SK-N-SH treated with all-trans-retinoic acid at 6 μM for 48 hours (cell line): ENCODE data around the gene PCLO.

Source experiments
- ATAC-seq: fragments of 200-7000 bp; cut with Tn5 transposase; 3 replicates; pipeline ENCODE4 v1.9.1; 2020; ENCODE audit warnings: mild to moderate bottlenecking, moderate library complexity
- ARNTL ChIP-seq: fragments of 450-650 bp; formaldehyde crosslinking; IDR thresholded peaks from 2 replicates; pipeline ENCODE4 v1.5.0; 2020; ENCODE audit warnings: low read depth, mild to moderate bottlenecking, moderate library complexity, borderline replicate concordance
- BACH2 ChIP-seq: fragments of 250-450 bp; sonication (Bioruptor Pico); IDR thresholded peaks from 2 replicates; pipeline ENCODE4 v1.9.0; 2021; ENCODE audit warnings: mild to moderate bottlenecking, borderline replicate concordance
- CSDC2 ChIP-seq: fragments of 250-450 bp; sonication (Bioruptor Pico); IDR thresholded peaks from 2 replicates; pipeline ENCODE4 v1.5.0; 2020; ENCODE audit warnings: mild to moderate bottlenecking, moderate library complexity
- ESRRG ChIP-seq: fragments of 250-450 bp; sonication (Bioruptor Pico); IDR thresholded peaks from 2 replicates; pipeline ENCODE4 v1.6.1; 2021; ENCODE audit warnings: mild to moderate bottlenecking
- GLIS3 ChIP-seq: fragments of 250-450 bp; sonication (Bioruptor Pico); IDR thresholded peaks from 2 replicates; pipeline ENCODE4 v1.5.0; 2020; ENCODE audit warnings: mild to moderate bottlenecking, moderate library complexity
- ISL1 ChIP-seq: fragments of 250-450 bp; sonication (Bioruptor Pico); IDR thresholded peaks from 2 replicates; pipeline ENCODE4 v2.1.2; 2022; ENCODE audit warnings: mild to moderate bottlenecking, moderate library complexity
- OSR1 ChIP-seq: fragments of 250-450 bp; sonication (Bioruptor Pico); IDR thresholded peaks from 2 replicates; pipeline ENCODE4 v1.8.0; 2022; ENCODE audit warnings: moderate library complexity, mild to moderate bottlenecking, inconsistent platforms
- PPARA ChIP-seq: fragments of 250-450 bp; sonication (Bioruptor Pico); IDR thresholded peaks from 2 replicates; pipeline ENCODE4 v1.5.0; 2020; ENCODE audit warnings: mild to moderate bottlenecking, borderline replicate concordance
- SNAI2 ChIP-seq: fragments of 250-450 bp; sonication (Bioruptor Pico); IDR thresholded peaks from 2 replicates; pipeline ENCODE4 v1.5.0; 2020; ENCODE audit warnings: mild to moderate bottlenecking, moderate library complexity
- TCF4 ChIP-seq: fragments of 250-450 bp; sonication (Bioruptor Pico); IDR thresholded peaks from 2 replicates; pipeline ENCODE4 v1.8.0; 2021; ENCODE audit warnings: mild to moderate bottlenecking, moderate library complexity, borderline replicate concordance
- ZC3H10 ChIP-seq: fragments of 250-450 bp; sonication (Bioruptor Pico); IDR thresholded peaks from 2 replicates; pipeline ENCODE4 v1.5.1; 2021; ENCODE audit warnings: mild to moderate bottlenecking, moderate library complexity
- ZFP3 ChIP-seq: fragments of 250-450 bp; sonication (Bioruptor Pico); IDR thresholded peaks from 2 replicates; pipeline ENCODE4 v1.5.0; 2020; ENCODE audit warnings: mild to moderate bottlenecking, moderate library complexity
- ZNF565 ChIP-seq: fragments of 450-650 bp; formaldehyde crosslinking; conservative IDR thresholded peaks from 2 replicates; pipeline ENCODE4 v1.5.0; 2020; ENCODE audit warnings: low read depth, mild to moderate bottlenecking, moderate library complexity
- ZNF70 ChIP-seq: fragments of 450-650 bp; formaldehyde crosslinking; IDR thresholded peaks from 2 replicates; pipeline ENCODE4 v1.5.0; 2020; ENCODE audit warnings: mild to moderate bottlenecking, moderate library complexity
- ZNF8 ChIP-seq: fragments of 450-650 bp; formaldehyde crosslinking; IDR thresholded peaks from 2 replicates; pipeline ENCODE4 v1.5.0; 2020; ENCODE audit warnings: mild to moderate bottlenecking, moderate library complexity
- TF ChIP-seq, protein P1 (sequence below): fragments of 250-450 bp; sonication (Bioruptor Pico); IDR thresholded peaks from 2 replicates; pipeline ENCODE4 v1.5.1; 2020; ENCODE audit warnings: low read depth, mild to moderate bottlenecking, moderate library complexity
- TF ChIP-seq, protein P2 (sequence below): fragments of 250-450 bp; sonication (Bioruptor Pico); IDR thresholded peaks from 2 replicates; pipeline ENCODE4 v1.5.1; 2021; ENCODE audit warnings: mild to moderate bottlenecking, moderate library complexity
- TF ChIP-seq, protein P3 (sequence below): fragments of 250-450 bp; sonication (Bioruptor Pico); IDR thresholded peaks from 2 replicates; pipeline ENCODE4 v1.5.0; 2020; ENCODE audit warnings: mild to moderate bottlenecking, moderate library complexity
- TF ChIP-seq, protein P4 (sequence below): fragments of 250-450 bp; sonication (Bioruptor Pico); IDR thresholded peaks from 2 replicates; pipeline ENCODE4 v1.8.0; 2021; ENCODE audit warnings: low read depth, mild to moderate bottlenecking, moderate library complexity, borderline replicate concordance

The PCLO gene

DNA sequence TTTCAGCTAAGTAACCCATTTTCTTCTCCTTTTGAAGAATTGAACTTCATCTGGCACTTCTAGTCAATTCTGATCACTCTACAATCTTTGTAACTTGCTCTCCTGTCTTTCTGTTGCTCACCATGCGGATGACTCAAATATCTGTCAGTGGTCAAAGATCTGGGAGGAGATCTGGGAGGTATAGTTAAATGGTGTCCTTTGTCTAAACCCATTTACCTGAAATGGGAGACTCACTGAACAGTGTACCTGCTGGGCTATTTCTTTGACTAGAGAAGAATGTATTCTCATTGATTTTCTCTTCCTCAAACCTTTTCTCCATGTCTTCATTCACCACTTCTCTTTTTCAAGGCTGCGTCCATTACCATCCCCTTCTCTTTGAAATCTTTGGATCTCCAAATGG, 42.0 kb upstream of the PCLO start:
- ATAC-seq, result no peak

DNA sequence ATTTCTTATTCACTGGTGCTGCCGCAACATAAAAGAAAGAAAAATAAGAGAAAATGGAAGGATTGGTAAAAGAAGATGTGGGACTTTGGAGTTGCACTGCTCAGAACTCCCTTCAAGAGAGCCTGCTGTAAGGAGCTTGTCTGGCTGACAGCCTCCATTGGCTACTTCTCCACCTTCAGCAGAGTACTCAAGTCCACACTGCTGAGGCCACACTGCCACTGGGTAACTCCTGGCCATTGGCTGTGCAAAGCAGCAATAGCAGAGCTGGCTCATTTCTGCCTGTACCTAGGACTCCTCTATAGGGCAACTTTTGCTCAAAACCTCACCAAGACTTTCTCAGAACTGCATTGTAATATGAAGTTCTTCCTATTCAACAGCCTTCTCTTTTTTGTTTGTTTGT, 38.7 kb upstream of the PCLO start:
- no peak for TF ChIP-seq CSDC2 (CRISPR knock-in tag)
- no peak for TF ChIP-seq ZC3H10 (CRISPR knock-in tag)
- no peak for TF ChIP-seq SNAI2 (CRISPR knock-in tag)
- no peak for TF ChIP-seq ZNF565 (CRISPR knock-in tag)
- no peak for TF ChIP-seq ZNF70
- TF ChIP-seq, protein P1, sequence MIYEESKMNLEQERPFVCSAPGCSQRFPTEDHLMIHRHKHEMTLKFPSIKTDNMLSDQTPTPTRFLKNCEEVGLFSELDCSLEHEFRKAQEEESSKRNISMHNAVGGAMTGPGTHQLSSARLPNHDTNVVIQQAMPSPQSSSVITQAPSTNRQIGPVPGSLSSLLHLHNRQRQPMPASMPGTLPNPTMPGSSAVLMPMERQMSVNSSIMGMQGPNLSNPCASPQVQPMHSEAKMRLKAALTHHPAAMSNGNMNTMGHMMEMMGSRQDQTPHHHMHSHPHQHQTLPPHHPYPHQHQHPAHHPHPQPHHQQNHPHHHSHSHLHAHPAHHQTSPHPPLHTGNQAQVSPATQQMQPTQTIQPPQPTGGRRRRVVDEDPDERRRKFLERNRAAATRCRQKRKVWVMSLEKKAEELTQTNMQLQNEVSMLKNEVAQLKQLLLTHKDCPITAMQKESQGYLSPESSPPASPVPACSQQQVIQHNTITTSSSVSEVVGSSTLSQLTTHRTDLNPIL (CRISPR knock-in tag), result no peak
- no peak for TF ChIP-seq ESRRG (CRISPR knock-in tag)
- TF ChIP-seq, protein P2, sequence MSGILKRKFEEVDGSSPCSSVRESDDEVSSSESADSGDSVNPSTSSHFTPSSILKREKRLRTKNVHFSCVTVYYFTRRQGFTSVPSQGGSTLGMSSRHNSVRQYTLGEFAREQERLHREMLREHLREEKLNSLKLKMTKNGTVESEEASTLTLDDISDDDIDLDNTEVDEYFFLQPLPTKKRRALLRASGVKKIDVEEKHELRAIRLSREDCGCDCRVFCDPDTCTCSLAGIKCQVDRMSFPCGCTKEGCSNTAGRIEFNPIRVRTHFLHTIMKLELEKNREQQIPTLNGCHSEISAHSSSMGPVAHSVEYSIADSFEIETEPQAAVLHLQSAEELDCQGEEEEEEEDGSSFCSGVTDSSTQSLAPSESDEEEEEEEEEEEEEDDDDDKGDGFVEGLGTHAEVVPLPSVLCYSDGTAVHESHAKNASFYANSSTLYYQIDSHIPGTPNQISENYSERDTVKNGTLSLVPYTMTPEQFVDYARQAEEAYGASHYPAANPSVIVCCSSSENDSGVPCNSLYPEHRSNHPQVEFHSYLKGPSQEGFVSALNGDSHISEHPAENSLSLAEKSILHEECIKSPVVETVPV (CRISPR knock-in tag), result no peak
- no peak for TF ChIP-seq OSR1
- TF ChIP-seq ZFP3, result no peak
- TF ChIP-seq, protein P3, sequence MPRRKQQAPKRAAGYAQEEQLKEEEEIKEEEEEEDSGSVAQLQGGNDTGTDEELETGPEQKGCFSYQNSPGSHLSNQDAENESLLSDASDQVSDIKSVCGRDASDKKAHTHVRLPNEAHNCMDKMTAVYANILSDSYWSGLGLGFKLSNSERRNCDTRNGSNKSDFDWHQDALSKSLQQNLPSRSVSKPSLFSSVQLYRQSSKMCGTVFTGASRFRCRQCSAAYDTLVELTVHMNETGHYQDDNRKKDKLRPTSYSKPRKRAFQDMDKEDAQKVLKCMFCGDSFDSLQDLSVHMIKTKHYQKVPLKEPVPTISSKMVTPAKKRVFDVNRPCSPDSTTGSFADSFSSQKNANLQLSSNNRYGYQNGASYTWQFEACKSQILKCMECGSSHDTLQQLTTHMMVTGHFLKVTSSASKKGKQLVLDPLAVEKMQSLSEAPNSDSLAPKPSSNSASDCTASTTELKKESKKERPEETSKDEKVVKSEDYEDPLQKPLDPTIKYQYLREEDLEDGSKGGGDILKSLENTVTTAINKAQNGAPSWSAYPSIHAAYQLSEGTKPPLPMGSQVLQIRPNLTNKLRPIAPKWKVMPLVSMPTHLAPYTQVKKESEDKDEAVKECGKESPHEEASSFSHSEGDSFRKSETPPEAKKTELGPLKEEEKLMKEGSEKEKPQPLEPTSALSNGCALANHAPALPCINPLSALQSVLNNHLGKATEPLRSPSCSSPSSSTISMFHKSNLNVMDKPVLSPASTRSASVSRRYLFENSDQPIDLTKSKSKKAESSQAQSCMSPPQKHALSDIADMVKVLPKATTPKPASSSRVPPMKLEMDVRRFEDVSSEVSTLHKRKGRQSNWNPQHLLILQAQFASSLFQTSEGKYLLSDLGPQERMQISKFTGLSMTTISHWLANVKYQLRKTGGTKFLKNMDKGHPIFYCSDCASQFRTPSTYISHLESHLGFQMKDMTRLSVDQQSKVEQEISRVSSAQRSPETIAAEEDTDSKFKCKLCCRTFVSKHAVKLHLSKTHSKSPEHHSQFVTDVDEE (CRISPR knock-in tag), result no peak
- TF ChIP-seq BACH2, result no peak
- no peak for TF ChIP-seq PPARA
- no peak for TF ChIP-seq TCF4
- ATAC-seq, result no peak

More for the DNA sequence above, 42.0 kb upstream of the PCLO start:
- TF ChIP-seq, protein P4, sequence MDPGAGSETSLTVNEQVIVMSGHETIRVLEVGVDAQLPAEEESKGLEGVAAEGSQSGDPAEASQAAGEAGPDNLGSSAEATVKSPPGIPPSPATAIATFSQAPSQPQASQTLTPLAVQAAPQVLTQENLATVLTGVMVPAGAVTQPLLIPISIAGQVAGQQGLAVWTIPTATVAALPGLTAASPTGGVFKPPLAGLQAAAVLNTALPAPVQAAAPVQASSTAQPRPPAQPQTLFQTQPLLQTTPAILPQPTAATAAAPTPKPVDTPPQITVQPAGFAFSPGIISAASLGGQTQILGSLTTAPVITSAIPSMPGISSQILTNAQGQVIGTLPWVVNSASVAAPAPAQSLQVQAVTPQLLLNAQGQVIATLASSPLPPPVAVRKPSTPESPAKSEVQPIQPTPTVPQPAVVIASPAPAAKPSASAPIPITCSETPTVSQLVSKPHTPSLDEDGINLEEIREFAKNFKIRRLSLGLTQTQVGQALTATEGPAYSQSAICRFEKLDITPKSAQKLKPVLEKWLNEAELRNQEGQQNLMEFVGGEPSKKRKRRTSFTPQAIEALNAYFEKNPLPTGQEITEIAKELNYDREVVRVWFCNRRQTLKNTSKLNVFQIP (CRISPR knock-in tag), result no peak
- no peak for TF ChIP-seq TCF4
- TF ChIP-seq ISL1 (CRISPR knock-in tag), result no peak
- TF ChIP-seq ARNTL (CRISPR knock-in tag), result no peak
- no peak for TF ChIP-seq ZNF8 (CRISPR knock-in tag)
- TF ChIP-seq, protein P3 (CRISPR knock-in tag), result no peak
- no peak for TF ChIP-seq BACH2
- TF ChIP-seq ZFP3, result no peak
- TF ChIP-seq ZNF70, result no peak

DNA sequence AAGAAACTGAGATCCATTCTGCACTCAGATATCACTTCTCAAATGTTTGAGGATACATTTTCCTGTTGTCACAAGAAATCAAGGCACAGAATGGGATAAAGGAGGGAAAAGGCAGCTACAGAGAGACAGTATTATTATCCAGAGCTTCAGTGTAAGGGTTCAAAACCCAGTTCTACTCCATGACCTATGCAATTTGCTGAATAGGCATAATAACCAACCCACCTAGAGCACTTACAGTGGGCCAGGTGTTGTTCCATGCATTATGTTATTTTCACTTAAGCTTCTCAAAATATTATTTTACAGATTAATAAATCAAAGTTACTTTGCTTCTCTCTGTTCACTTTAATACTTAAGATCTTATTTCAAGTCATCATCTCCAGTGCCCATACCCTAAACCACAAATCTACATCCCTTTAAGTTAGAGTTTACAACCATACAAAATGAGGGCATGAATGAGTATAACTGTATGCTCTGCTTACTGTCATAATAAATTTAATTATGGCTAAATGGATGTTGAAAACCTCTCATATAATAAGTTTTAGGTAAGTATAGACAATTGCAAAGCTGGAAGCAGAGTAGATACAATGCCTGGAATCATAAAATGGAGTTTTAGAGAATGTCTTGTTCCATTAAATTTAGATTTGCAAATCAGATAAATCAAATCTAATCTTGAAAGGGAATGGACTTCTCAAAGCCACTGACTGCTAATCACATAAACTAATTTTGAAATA, 28.1 kb upstream of the PCLO start:
- TF ChIP-seq ZNF70 (peak; percentile 87), CSDC2 (CRISPR knock-in tag) (no peak), ESRRG (CRISPR knock-in tag) (peak; percentile 50; the same call in 1 of the 2 replicates), ISL1 (CRISPR knock-in tag) (peak; percentile 90), GLIS3 (CRISPR knock-in tag) (peak; percentile 18; the same call in 1 of the 2 replicates), TCF4 (peak; percentile 72), BACH2 (no peak; the same call in 1 of the 2 replicates), ZFP3 (peak; percentile 31; the same call in 1 of the 2 replicates), PPARA (no peak)
- TF ChIP-seq, protein P4 (CRISPR knock-in tag), result peak; percentile 57; the same call in 1 of the 2 replicates
- TF ChIP-seq, protein P3 (CRISPR knock-in tag), result peak; percentile 60; the same call in 1 of the 2 replicates
- no peak for ATAC-seq
